Measurements from ENCODE around the gene CREM. TPM values are rescaled to one million over a fixed set of nuclear protein-coding genes. Genes with fewer than 3 reads are reported as not detected.

Gene CREM
- total and polyA plus RNA-seq, 10 of the 15 experiments (the other 5 are each of a cell fraction or from before 2014, with no cell fraction given): 51.3 to 115 (median 70.6) TPM

DNA sequence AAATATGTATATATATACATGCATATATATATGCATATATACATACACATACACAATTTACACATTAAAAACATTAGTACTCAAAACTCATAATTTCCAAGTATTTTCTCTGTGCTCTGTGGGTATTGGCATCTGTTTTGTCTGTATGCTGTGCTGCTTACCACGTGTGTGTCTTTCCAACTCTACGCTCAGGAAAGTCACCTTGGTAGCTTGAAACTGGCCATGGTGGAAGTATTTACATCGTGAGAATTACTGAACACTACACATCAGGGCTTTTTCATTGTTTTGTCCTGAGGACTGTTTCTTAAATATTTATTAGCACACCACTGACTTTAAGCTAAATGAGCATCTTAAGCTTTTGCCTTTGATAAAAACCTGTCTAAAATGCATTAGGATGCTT is 79.6 kb downstream of the CREM start:
- ChIA-PET SMC1A (ENCODE audit: uncharacterized antibody, unreplicated experiment) (interaction anchor here (0.9 to 6.9 kb wide), 4 partner anchors 11 to 86 kb away, joined by 3 to 56 read pairs (median 22); no protein-coding TSS in a partner anchor), POLR2A (interaction anchor here (0.6 to 1.1 kb wide), 2 partner anchors 11 to 89 kb away, joined by 3 read pairs; no protein-coding TSS in a partner anchor), RAD21 (ENCODE audit: unreplicated experiment) (interaction anchor here (1.1 to 4.2 kb wide), 4 partner anchors 11 to 86 kb away, joined by 3 to 33 read pairs (median 4); partner anchors contain the start of gene CREM), CTCF (interaction anchor here (4.0 to 7.5 kb wide), 3 partner anchors 11 to 85 kb away, joined by 34 to 46 read pairs (median 44); no protein-coding TSS in a partner anchor)
- 86% methylated on average over 3 of the region's 3 CpGs for WGBS (ENCODE audit: insufficient coverage, insufficient replicate concordance, low lambda C conversion rate, missing lambda C conversion rate)
- in situ Hi-C loops (cut with MboI): no loop called here
- DNase-seq (ENCODE audit: low read depth, low spot score) (no peak), FAIRE-seq (no peak), ATAC-seq (no peak)
- TF ChIP-seq HDGF (IDR thresholded peaks at IDR 0.05) (no peak), CBFB (IDR thresholded peaks at IDR 0.05; ENCODE audit: low read depth) (no peak), POLR2AphosphoS5 (IDR thresholded peaks at IDR 0.05; ENCODE audit: low read length) (no peak), SMAD1 (IDR thresholded peaks at IDR 0.05; ENCODE audit: low read depth, partially characterized antibody) (no peak), FOXM1 (IDR thresholded peaks at IDR 0.05; ENCODE audit: low read depth, low read length) (no peak), SMARCA5 (IDR thresholded peaks at IDR 0.05) (no peak), RB1 (IDR thresholded peaks at IDR 0.05; ENCODE audit: borderline replicate concordance) (no peak), NR2C1 (IDR thresholded peaks at IDR 0.05) (no peak), SIN3A (IDR thresholded peaks at IDR 0.05; ENCODE audit: low read depth, low read length) (no peak)
- Histone ChIP-seq H3K9ac (ENCODE audit: control insufficient read depth, insufficient read depth, low read length) (no peak overlapping the region), H3K27me3 (replicated peaks in 1 of 2; ENCODE audit: control insufficient read depth in 2 of 2, insufficient read depth in 2 of 2, low read length in 1 of 2) (no peaks in the 10 kb centered on the region), H3K36me3 (ENCODE audit: control insufficient read depth in 2 of 2, insufficient read depth in 2 of 2, low read length in 1 of 2) (no peaks in the 10 kb centered on the region; a peak in 1 of 4 replicates), H3K4me3 (no peak overlapping the region), H2AFZ (ENCODE audit: control insufficient read depth, low read depth, low read length) (no peak overlapping the region), H3K4me1 (ENCODE audit: control insufficient read depth, insufficient read depth, low read length) (peaks cover 19% of the 10 kb centered on the region), H4K20me1 (ENCODE audit: control insufficient read depth, insufficient read depth) (no peaks in the 10 kb centered on the region), H3K27ac (ENCODE audit: control insufficient read depth, insufficient read depth) (no peak overlapping the region), H3K79me2 (ENCODE audit: control insufficient read depth, insufficient read depth, low read length) (no peaks in the 10 kb centered on the region), H3K9me3 (replicated peaks; ENCODE audit: control insufficient read depth, insufficient read depth, low read length) (no peaks in the 10 kb centered on the region), H3K4me2 (ENCODE audit: control insufficient read depth, insufficient read depth) (no peak overlapping the region)
- intact Hi-C loops (cut with micrococcal nuclease; ENCODE audit: unreplicated experiment): no loop called here
- no TSS peak for BruUV-seq (replicated peaks)

Data from GM12878 (cell line).